GM19240 (cell line): ENCODE data around the gene GPNMB.
"Not testable (repeated sequence)": the region's sequence is repeated elsewhere in the genome, so short reads cannot be mapped to it uniquely, and the experiment has no call there.

Experiments used
- DNase-seq: peaks from one replicate; pipeline ENCODE4 v3.0.0; 2011; ENCODE audit warnings: low spot score; ENCODE audit not compliant: insufficient read length

GPNMB gene

GRCh38 chr7:23246555-23246954, at the start of gene GPNMB:
Gene GPNMB (plus strand): TSS chr7:23246775. CDS start chr7:23246858, 83 bp downstream.
- no peak for DNase-seq

GRCh38 chr7:23197745-23198144, 48.8 kb upstream of the GPNMB start:
- not testable (repeated sequence) for DNase-seq

- no peak for DNase-seq
These were observed 46.2 kb upstream of the GPNMB start for GRCh38 chr7:23200331-23200730.

- no peak for DNase-seq
These were observed 42.3 kb upstream of the GPNMB start for GRCh38 chr7:23204241-23204640.

GRCh38 chr7:23205577-23205908, 41.0 kb upstream of the GPNMB start:
- no peak for DNase-seq

GRCh38 chr7:23205909-23206767, 40.4 kb upstream of the GPNMB start:
- DNase-seq, result no peak

- DNase-seq, result no peak
These were observed 39.6 kb upstream of the GPNMB start for GRCh38 chr7:23207021-23207420.

- DNase-seq, result no peak
These were observed 38.7 kb upstream of the GPNMB start for GRCh38 chr7:23207884-23208283.

GRCh38 chr7:23208316-23208715, 38.3 kb upstream of the GPNMB start:
- no peak for DNase-seq

GRCh38 chr7:23210506-23210905, 36.1 kb upstream of the GPNMB start:
- DNase-seq, result no peak

- DNase-seq, result no peak
These were observed 35.0 kb upstream of the GPNMB start for GRCh38 chr7:23211589-23211988.

- DNase-seq, result no peak
These were observed 34.2 kb upstream of the GPNMB start for GRCh38 chr7:23212395-23212794.

- DNase-seq, result no peak
These were observed 33.7 kb upstream of the GPNMB start for GRCh38 chr7:23212841-23213240.

GRCh38 chr7:23213755-23214154, 32.8 kb upstream of the GPNMB start:
- no peak for DNase-seq

- no peak for DNase-seq
These were observed 32.2 kb upstream of the GPNMB start for GRCh38 chr7:23214423-23214822.

- no peak for DNase-seq
These were observed 31.6 kb upstream of the GPNMB start for GRCh38 chr7:23214938-23215337.

- no peak for DNase-seq
These were observed 30.6 kb upstream of the GPNMB start for GRCh38 chr7:23216021-23216420.

- no peak for DNase-seq
These were observed 28.4 kb upstream of the GPNMB start for GRCh38 chr7:23218196-23218595.

- DNase-seq, result no peak
These were observed 25.8 kb upstream of the GPNMB start for GRCh38 chr7:23220690-23221305.

- no peak for DNase-seq
These were observed 24.0 kb upstream of the GPNMB start for GRCh38 chr7:23222439-23223030.

- DNase-seq, result not testable (repeated sequence)
These were observed 22.2 kb upstream of the GPNMB start for GRCh38 chr7:23224364-23224763.

- no peak for DNase-seq
These were observed 19.6 kb upstream of the GPNMB start for GRCh38 chr7:23226844-23227450.
